B cell (primary cell): Measurements from ENCODE around the gene SNX19.

Experiments
- EZH2 ChIP-seq: IDR thresholded peaks from 2 replicates; pipeline ENCODE4 v1.6.1; 2012; ENCODE audit warnings: borderline replicate concordance, low read depth, mild to moderate bottlenecking, moderate library complexity, low read length; ENCODE audit not compliant: insufficient read depth, poor library complexity, severe bottlenecking
- TF ChIP-seq, protein P1 (sequence below): fragments of 200-600 bp; IDR thresholded peaks from one replicate; pipeline ENCODE4 v1.8.0; 2022; ENCODE audit warnings: antibody characterized with exemption, mild to moderate bottlenecking

GRCh38 chr11:130872102-130872501 lies 44.2 kb downstream of the SNX19 start:
- TF ChIP-seq, protein P1, sequence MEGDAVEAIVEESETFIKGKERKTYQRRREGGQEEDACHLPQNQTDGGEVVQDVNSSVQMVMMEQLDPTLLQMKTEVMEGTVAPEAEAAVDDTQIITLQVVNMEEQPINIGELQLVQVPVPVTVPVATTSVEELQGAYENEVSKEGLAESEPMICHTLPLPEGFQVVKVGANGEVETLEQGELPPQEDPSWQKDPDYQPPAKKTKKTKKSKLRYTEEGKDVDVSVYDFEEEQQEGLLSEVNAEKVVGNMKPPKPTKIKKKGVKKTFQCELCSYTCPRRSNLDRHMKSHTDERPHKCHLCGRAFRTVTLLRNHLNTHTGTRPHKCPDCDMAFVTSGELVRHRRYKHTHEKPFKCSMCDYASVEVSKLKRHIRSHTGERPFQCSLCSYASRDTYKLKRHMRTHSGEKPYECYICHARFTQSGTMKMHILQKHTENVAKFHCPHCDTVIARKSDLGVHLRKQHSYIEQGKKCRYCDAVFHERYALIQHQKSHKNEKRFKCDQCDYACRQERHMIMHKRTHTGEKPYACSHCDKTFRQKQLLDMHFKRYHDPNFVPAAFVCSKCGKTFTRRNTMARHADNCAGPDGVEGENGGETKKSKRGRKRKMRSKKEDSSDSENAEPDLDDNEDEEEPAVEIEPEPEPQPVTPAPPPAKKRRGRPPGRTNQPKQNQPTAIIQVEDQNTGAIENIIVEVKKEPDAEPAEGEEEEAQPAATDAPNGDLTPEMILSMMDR: no peak
- no peak for TF ChIP-seq EZH2
